SU-DHL-6 (cell line): ENCODE data around the gene CCDC88C.
A peak's percentile ranks its signal among the peaks of the same experiment; 100 is the strongest.

Source experiments
- H2AFZ ChIP-seq: fragments of 200-600 bp; sonication (generic); 2 replicates; pipeline ENCODE4 v1.6.1; 2014; ENCODE audit warnings: low read depth, mild to moderate bottlenecking, moderate library complexity, mixed read lengths, antibody characterized with exemption, low read length; ENCODE audit not compliant: severe bottlenecking
- H3F3A ChIP-seq: fragments of 200-600 bp; shearing (Covaris generic); 2 replicates; pipeline ENCODE4 v1.6.0; 2016; ENCODE audit warnings: antibody characterized with exemption, mild to moderate bottlenecking; ENCODE audit not compliant: insufficient read depth
- H3K27ac ChIP-seq: fragments of 200-600 bp; sonication (generic); 2 replicates; pipeline ENCODE4 v1.5.1; 2016; ENCODE audit warnings: low read depth, mild to moderate bottlenecking, low read length, moderate library complexity, mixed read lengths
- H3K27me3 ChIP-seq: fragments of 200-600 bp; sonication (generic), shearing (Covaris generic); 2 replicates; pipeline ENCODE4 v1.6.0; 2014; ENCODE audit warnings: mild to moderate bottlenecking, low read length
- H3K36me3 ChIP-seq: fragments of 200-600 bp; sonication (generic); 2 replicates; pipeline ENCODE4 v1.6.1; 2014; ENCODE audit warnings: mild to moderate bottlenecking, low read length, mixed read lengths
- H3K4me2 ChIP-seq: fragments of 300-600, 200-600 bp; shearing (Covaris generic), sonication (generic); 2 replicates; pipeline ENCODE4 v1.6.0; 2014; ENCODE audit warnings: low read length, low read depth, mild to moderate bottlenecking; ENCODE audit not compliant: poor library complexity, severe bottlenecking
- H3K4me3 ChIP-seq: fragments of 200-600 bp; sonication (generic); 2 replicates; pipeline ENCODE4 v1.5.1; 2014; ENCODE audit warnings: antibody characterized with exemption, low read length, mild to moderate bottlenecking, mixed read lengths; ENCODE audit not compliant: insufficient read depth, poor library complexity, severe bottlenecking
- H3K79me2 ChIP-seq: fragments of 200-600 bp; sonication (generic); 2 replicates; pipeline ENCODE4 v1.6.1; 2014; ENCODE audit warnings: mild to moderate bottlenecking, low read length, moderate library complexity; ENCODE audit not compliant: insufficient read depth
- H3K9ac ChIP-seq: fragments of 200-600 bp; sonication (generic); 2 replicates; pipeline ENCODE4 v1.7.0; 2014; ENCODE audit warnings: mild to moderate bottlenecking, low read length
- H3K9me2 ChIP-seq: fragments of 200-600 bp; sonication (generic); replicated peaks from 2 replicates; pipeline ENCODE4 v1.6.1; 2014; ENCODE audit warnings: low read length; ENCODE audit not compliant: insufficient read depth
- H3K9me3 ChIP-seq: fragments of 200-600 bp; sonication (generic); 2 replicates; pipeline ENCODE4 v1.6.1; 2014; ENCODE audit warnings: low read length, mixed read lengths; ENCODE audit not compliant: insufficient read depth
- H4K20me1 ChIP-seq: fragments of 200-600 bp; sonication (generic); 2 replicates; pipeline ENCODE4 v1.6.1; 2014; ENCODE audit warnings: low read depth, mild to moderate bottlenecking, antibody characterized with exemption, low read length, moderate library complexity, mixed read lengths
- CTCF ChIP-seq: fragments of 200-600 bp; sonication (generic); IDR thresholded peaks from one replicate; pipeline ENCODE4 v1.5.1; 2017; ENCODE audit warnings: antibody characterized with exemption, mild to moderate bottlenecking, low read length, moderate library complexity; ENCODE audit not compliant: insufficient read depth, poor library complexity, severe bottlenecking
- EZH2phosphoT487 ChIP-seq: fragments of 200-600 bp; sonication (generic), shearing (Covaris generic); conservative IDR thresholded peaks from 2 replicates; pipeline ENCODE4 v1.6.1; 2018; ENCODE audit warnings: mild to moderate bottlenecking, antibody characterized with exemption, low read length, moderate library complexity, mixed read lengths

The CCDC88C gene

GRCh38 chr14:91324606-91325575 lies 92.7 kb downstream of the CCDC88C start:
- no peak overlapping the region for H2AFZ ChIP-seq
- no peak for TF ChIP-seq EZH2phosphoT487
- no peak for TF ChIP-seq CTCF
- peaks cover 6% of the 10 kb centered on the region; the same call in 1 of the 2 replicates for H3K36me3 ChIP-seq
- peak overlapping the region; percentile 91 for H3K27ac ChIP-seq
- no peaks in the 10 kb centered on the region for H4K20me1 ChIP-seq
- H3K9me3 ChIP-seq: no peaks in the 10 kb centered on the region
- H3K4me2 ChIP-seq: peak overlapping the region; percentile 58
- peak overlapping the region; percentile 42 for H3K9ac ChIP-seq
- H3K9me2 ChIP-seq: no peaks in the 10 kb centered on the region
- peaks cover 35% of the 10 kb centered on the region for H3F3A ChIP-seq
- no peak overlapping the region for H3K4me3 ChIP-seq
- no peaks in the 10 kb centered on the region for H3K27me3 ChIP-seq
- peaks cover 15% of the 10 kb centered on the region for H3K79me2 ChIP-seq

GRCh38 chr14:91323671-91324605 lies 93.7 kb downstream of the CCDC88C start:
- no peak overlapping the region for H3K4me3 ChIP-seq
- H3K27me3 ChIP-seq: no peaks in the 10 kb centered on the region
- no peaks in the 10 kb centered on the region for H4K20me1 ChIP-seq
- peak overlapping the region; percentile 91 for H3K27ac ChIP-seq
- peaks cover 6% of the 10 kb centered on the region; the same call in 1 of the 2 replicates for H3K36me3 ChIP-seq
- H3K79me2 ChIP-seq: peaks cover 15% of the 10 kb centered on the region
- TF ChIP-seq EZH2phosphoT487 (no peak), CTCF (peak; percentile 93)
- H3K9me2 ChIP-seq: no peaks in the 10 kb centered on the region
- H2AFZ ChIP-seq: no peak overlapping the region
- H3K9me3 ChIP-seq: no peaks in the 10 kb centered on the region
- H3F3A ChIP-seq: peaks cover 32% of the 10 kb centered on the region
- H3K9ac ChIP-seq: peak overlapping the region; percentile 42
- peak overlapping the region; percentile 58 for H3K4me2 ChIP-seq

- 0 out of 2 replicates have a peak overlapping the region, but pooled peaks have one; percentile 42 for H3K9ac ChIP-seq
- no peaks in the 10 kb centered on the region for H3K9me3 ChIP-seq
- no peaks in the 10 kb centered on the region for H3K27me3 ChIP-seq
- H3K4me3 ChIP-seq: no peak overlapping the region
- peak overlapping the region; percentile 91 for H3K27ac ChIP-seq
- H3K79me2 ChIP-seq: peaks cover 15% of the 10 kb centered on the region
- H2AFZ ChIP-seq: no peak overlapping the region
- H3K9me2 ChIP-seq: no peaks in the 10 kb centered on the region
- H4K20me1 ChIP-seq: no peaks in the 10 kb centered on the region
- peaks cover 6% of the 10 kb centered on the region; the same call in 1 of the 2 replicates for H3K36me3 ChIP-seq
- peaks cover 32% of the 10 kb centered on the region for H3F3A ChIP-seq
- no peak overlapping the region for H3K4me2 ChIP-seq
- TF ChIP-seq CTCF (no peak), EZH2phosphoT487 (no peak)
These were observed 94.6 kb downstream of the CCDC88C start for GRCh38 chr14:91323031-91323430.
